Esophagus squamous epithelium (tissue), 4 donors: ENCODE data around the gene CEP85L.

Source experiments
- CTCF ChIP-seq, 6 experiments: fragments of 450-650 bp in 4 of 6; fragments of 200-600 bp in 2 of 6; sonication (generic) in 2 of 6; IDR thresholded peaks; one replicate each; pipeline ENCODE4 v1.5.1; 2016 to 2019; ENCODE audit warnings: antibody characterized with exemption in 6 of 6, mild to moderate bottlenecking in 4 of 6, moderate library complexity in 4 of 6
- POLR2A ChIP-seq, 4 donors: fragments of 450-650 bp; IDR thresholded peaks; one replicate each; pipeline ENCODE4 v1.6.1; 2017; ENCODE audit warnings: antibody characterized with exemption in 4 of 4, mild to moderate bottlenecking in 4 of 4, moderate library complexity in 3 of 4

GRCh38 chr6:118529756-118530155, 121.6 kb downstream of the CEP85L start:
- TF ChIP-seq CTCF (IDR thresholded peaks at IDR 0.05) = no peak
- TF ChIP-seq POLR2A (IDR thresholded peaks at IDR 0.05) = no peak
